GM12878 (cell line): ENCODE results near the gene PEX5. TPM values are rescaled to one million over a fixed set of nuclear protein-coding genes. Genes with fewer than 3 reads are reported as not detected.

Source experiments
- ATAC-seq: fragments of 200-7000 bp; cut with Tn5 transposase; 3 replicates; pipeline ENCODE4 v1.9.1; 2020; ENCODE audit warnings: mild to moderate bottlenecking, moderate library complexity
- BruUV-seq: library from RNA; stranded (reverse); fragments of 400-500 nt; replicated peaks from 2 replicates; lab custom pipeline; 2021; lab: Mats Ljungman, UMichigan
- CTCF ChIA-PET: fragments of 300-600 bp; sonication (Branson Sonifier 250); formaldehyde crosslinking; extraction: SDS; loops from one replicate; lab custom pipeline; 2021; ENCODE audit warnings: inconsistent platforms; lab: Yijun Ruan, JAX
- POLR2A ChIA-PET: fragments of 350-600 bp; formaldehyde crosslinking; extraction: SDS; loops from one replicate; lab custom pipeline; 2021; ENCODE audit warnings: inconsistent platforms; lab: Charles Lee
- RAD21 ChIA-PET: fragments of 300-600 bp; sonication (Branson Sonifier 250); formaldehyde crosslinking; loops from one replicate; lab custom pipeline; 2023; ENCODE audit warnings: antibody characterized with exemption; ENCODE audit not compliant: unreplicated experiment; lab: Charles Lee
- SMC1A ChIA-PET: fragments of 300-600 bp; sonication (Branson Sonifier 250); formaldehyde crosslinking; loops from one replicate; lab custom pipeline; 2023; ENCODE audit not compliant: unreplicated experiment, uncharacterized antibody; lab: Charles Lee
- DNase-seq: peaks from one replicate; pipeline ENCODE4 v3.0.0-alpha.2; 2011; ENCODE audit warnings: low read depth, low spot score
- FAIRE-seq: peaks from 3 replicates; lab custom pipeline; 2011; peaks lifted over from hg19 to GRCh38; lab: Jason Lieb, UNC
- H2AFZ ChIP-seq: 2 replicates; pipeline ENCODE4 v1.6.0; 2011; ENCODE audit warnings: low read depth, low read length, control low read depth; ENCODE audit not compliant: control insufficient read depth
- H3K27ac ChIP-seq: 2 replicates; pipeline ENCODE4 v1.5.1; 2011; ENCODE audit warnings: control low read depth; ENCODE audit not compliant: control insufficient read depth, insufficient read depth
- H3K27me3 ChIP-seq, 2 experiments: replicated peaks in 1 of 2; 2 replicates each; pipeline versions ENCODE4 v1.6.0 to v1.6.1; 2011; ENCODE audit warnings: low read length in 1 of 2; ENCODE audit not compliant: control insufficient read depth in 2 of 2, insufficient read depth in 2 of 2
- H3K36me3 ChIP-seq, 2 experiments: 2 replicates each; pipeline ENCODE4 v1.5.1; 2011; ENCODE audit warnings: low read length in 1 of 2; ENCODE audit not compliant: control insufficient read depth in 2 of 2, insufficient read depth in 2 of 2
- H3K4me1 ChIP-seq: 2 replicates; pipeline ENCODE4 v1.6.1; 2011; ENCODE audit warnings: mild to moderate bottlenecking, low read length, moderate library complexity, mixed read lengths; ENCODE audit not compliant: control insufficient read depth, insufficient read depth
- H3K4me2 ChIP-seq: 2 replicates; pipeline ENCODE4 v1.6.0; 2011; ENCODE audit warnings: control low read depth; ENCODE audit not compliant: control insufficient read depth, insufficient read depth
- H3K4me3 ChIP-seq: fragments of 200-600 bp; sonication (generic); 2 replicates; pipeline ENCODE4 v1.5.1; 2016
- H3K79me2 ChIP-seq: 2 replicates; pipeline ENCODE4 v1.6.0; 2011; ENCODE audit warnings: low read length; ENCODE audit not compliant: control insufficient read depth, insufficient read depth
- H3K9ac ChIP-seq: 2 replicates; pipeline ENCODE4 v1.8.0; 2011; ENCODE audit warnings: low read length, control low read depth, mixed read lengths; ENCODE audit not compliant: control insufficient read depth, insufficient read depth
- H3K9me3 ChIP-seq: replicated peaks from 3 replicates; pipeline ENCODE4 v1.5.1; 2011; ENCODE audit warnings: mild to moderate bottlenecking, low read length; ENCODE audit not compliant: control insufficient read depth, insufficient read depth
- H4K20me1 ChIP-seq: 2 replicates; pipeline ENCODE4 v1.6.0; 2011; ENCODE audit not compliant: control insufficient read depth, insufficient read depth
- CHD4 ChIP-seq: fragments of 200-600 bp; sonication (generic); IDR thresholded peaks from 2 replicates; pipeline ENCODE4 v1.6.1; 2016; ENCODE audit warnings: mild to moderate bottlenecking
- EED ChIP-seq: sonication (generic); IDR thresholded peaks from 2 replicates; pipeline ENCODE4 v1.6.1; 2016; ENCODE audit warnings: antibody characterized with exemption, low read depth
- GABPA ChIP-seq: IDR thresholded peaks from 2 replicates; pipeline ENCODE4 v1.6.1; 2014; ENCODE audit warnings: antibody characterized with exemption, low read depth, mild to moderate bottlenecking, inconsistent platforms
- HDAC2 ChIP-seq: fragments of 200-600 bp; sonication (generic); IDR thresholded peaks from 2 replicates; pipeline ENCODE4 v1.6.1; 2017
- KAT2A ChIP-seq: conservative IDR thresholded peaks from 2 replicates; pipeline ENCODE4 v1.6.1; 2011; ENCODE audit warnings: low read depth, low read length; ENCODE audit not compliant: control insufficient read depth
- SUZ12 ChIP-seq: fragments of 200-600 bp; sonication (generic); IDR thresholded peaks from one replicate; pipeline ENCODE4 v1.6.1; 2018; ENCODE audit warnings: antibody characterized with exemption, mild to moderate bottlenecking; ENCODE audit not compliant: unreplicated experiment
- USF1 ChIP-seq: IDR thresholded peaks from 2 replicates; pipeline ENCODE4 v1.6.1; 2011; ENCODE audit warnings: borderline replicate concordance, low read depth, mild to moderate bottlenecking, moderate library complexity, mixed read lengths, low read length; ENCODE audit not compliant: insufficient read depth; ENCODE audit errors: extremely low read length
- ZNF207 ChIP-seq: fragments of 450-650 bp; IDR thresholded peaks from 2 replicates; pipeline ENCODE4 v1.6.1; 2014; ENCODE audit warnings: antibody characterized with exemption, mild to moderate bottlenecking, borderline replicate concordance
- WGBS: methylation state at CpG from one replicate; pipeline ENCODE4 v1.1.6; 2016; ENCODE audit warnings: low lambda C conversion rate; ENCODE audit not compliant: insufficient replicate concordance, insufficient coverage; ENCODE audit errors: missing lambda C conversion rate; 5-methylcytosine and 5-hydroxymethylcytosine counted together
- in situ Hi-C: fragments of 300-500 bp; cut with MboI; formaldehyde crosslinking; loops from 9 replicates; pipeline ENCODE4 v1.14.3; 2018; ENCODE audit warnings: mixed read lengths
- intact Hi-C: fragments of 100-400 bp; cut with micrococcal nuclease; formaldehyde crosslinking; loops from one replicate; pipeline ENCODE4 v1.14.2; 2022; ENCODE audit not compliant: unreplicated experiment
- polyA plus RNA-seq, 11 experiments: library from polyadenylated mRNA; depleted of rRNA in 4 of 11; unstranded in 6 of 11; stranded (reverse) in 5 of 11; fragments of >200 nt; fragmentation: Nextera tagmentation in 4 of 11; fragmentation: Illumina TruSeq in 1 of 11; extraction: Ambion mirVana in 4 of 11; extraction: Trizol in 1 of 11; gene quantifications; 1 replicate in 1 of 11; 2 replicates in 10 of 11; pipeline versions ENCODE4 v1.2.1 to v1.2.3, GENCODE V29; 2011 to 2016; ENCODE audit warnings: inconsistent platforms in 2 of 11, missing spikeins in 2 of 11, low read depth in 1 of 11
- total RNA-seq, 4 experiments: library from RNA; depleted of rRNA in 3 of 4; stranded (reverse); fragments of >200 nt in 3 of 4; fragmentation: Illumina TruSeq in 1 of 4; extraction: Trizol in 1 of 4; gene quantifications; 2 replicates each; pipeline versions ENCODE4 v1.2.1 to v1.2.3, GENCODE V29; 2013 to 2021

The PEX5 gene
- total and polyA plus RNA-seq, 10 of the 15 experiments (the other 5 are each of a cell fraction or from before 2014, with no cell fraction given): 1.3 to 31.9 (median 13.1) TPM

- DNase-seq: no peak
- 0% methylated on average over 1 of the region's 1 CpG for WGBS
- SMC1A ChIA-PET: interaction anchor here (1.5 kb wide), 1 partner anchor 28 kb away, joined by 3 read pairs; no protein-coding TSS in a partner anchor
- no peak for ATAC-seq
- no peaks in the 10 kb centered on the region for H3K9me3 ChIP-seq
- CTCF ChIA-PET: interaction anchor here (1.2 to 2.8 kb wide), 3 partner anchors 239 to 425 kb away, joined by 3 to 23 read pairs (median 7); no protein-coding TSS in a partner anchor
- no peaks in the 10 kb centered on the region for H3K36me3 ChIP-seq
- no peaks in the 10 kb centered on the region for H4K20me1 ChIP-seq
- H3K79me2 ChIP-seq: no peaks in the 10 kb centered on the region
- POLR2A ChIA-PET: no interaction called here
- no peak overlapping the region for H3K9ac ChIP-seq
- no peaks in the 10 kb centered on the region for H3K27me3 ChIP-seq
- TF ChIP-seq HDAC2: no peak
- no peak for TF ChIP-seq KAT2A
- no peak for TF ChIP-seq EED
- no peak for TF ChIP-seq USF1
- TF ChIP-seq GABPA: no peak
- no peak for TF ChIP-seq CHD4
- no peak for TF ChIP-seq SUZ12
- TF ChIP-seq ZNF207: no peak
- no peak overlapping the region for H3K4me2 ChIP-seq
- no peak overlapping the region for H3K4me3 ChIP-seq
- H3K27ac ChIP-seq: no peak overlapping the region
- BruUV-seq: no TSS peak
- intact Hi-C loops (no loop called here), in situ Hi-C loops (loop anchor here (5.0 kb wide), 2 partner anchors 241 to 411 kb away; no protein-coding TSS in a partner anchor)
- RAD21 ChIA-PET: no interaction called here
- FAIRE-seq: no peak
- no peaks in the 10 kb centered on the region for H3K4me1 ChIP-seq
- H2AFZ ChIP-seq: no peak overlapping the region
Measured at GRCh38 chr12:7221486-7221885, 32.0 kb downstream of the PEX5 start.
